ENCODE data around the gene CD3E. TPM values are rescaled to one million over a fixed set of nuclear protein-coding genes. Genes with fewer than 3 reads are reported as not detected.

The CD3E gene
- polyA plus RNA-seq (ENCODE audit: low read depth in 6 of 6), result 1 to 10 TPM in 4 of 6 donors, under 1 TPM in 2; 0.73 to 2.9 (median 1.7) TPM

DNA sequence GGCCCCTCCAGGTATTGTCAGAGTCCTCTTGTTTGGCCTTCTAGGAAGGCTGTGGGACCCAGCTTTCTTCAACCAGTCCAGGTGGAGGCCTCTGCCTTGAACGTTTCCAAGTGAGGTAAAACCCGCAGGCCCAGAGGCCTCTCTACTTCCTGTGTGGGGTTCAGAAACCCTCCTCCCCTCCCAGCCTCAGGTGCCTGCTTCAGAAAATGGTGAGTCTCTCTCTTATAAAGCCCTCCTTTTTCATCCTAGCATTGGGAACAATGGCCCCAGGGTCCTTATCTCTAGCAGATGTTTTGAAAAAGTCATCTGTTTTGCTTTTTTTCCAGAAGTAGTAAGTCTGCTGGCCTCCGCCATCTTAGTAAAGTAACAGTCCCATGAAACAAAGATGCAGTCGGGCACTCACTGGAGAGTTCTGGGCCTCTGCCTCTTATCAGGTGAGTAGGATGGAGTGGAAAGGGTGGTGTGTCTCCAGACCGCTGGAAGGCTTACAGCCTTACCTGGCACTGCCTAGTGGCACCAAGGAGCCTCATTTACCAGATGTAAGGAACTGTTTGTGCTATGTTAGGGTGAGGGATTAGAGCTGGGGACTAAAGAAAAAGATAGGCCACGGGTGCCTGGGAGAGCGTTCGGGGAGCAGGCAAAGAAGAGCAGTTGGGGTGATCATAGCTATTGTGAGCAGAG is at the start of gene CD3E:
Gene CD3E, plus strand, starts transcription at position 163 of the 681 bp plus-strand sequence. Its CDS starts 223 bp downstream, at position 386.
- Mint-ChIP-seq H3K4me1 (peaks cover 0 to 13% (median 6%) of the 10 kb centered on the region in 3 donors), H3K27ac (peak within 1 kb of the TSS in 2 of 6 donors; percentile 42 to 60), H3K27me3 (peaks cover 0 to 14% (median 9%) of the 10 kb centered on the region in 3 donors), H3K36me3 (no peaks in the 10 kb centered on the region), H3K4me3 (no peak within 1 kb of the TSS), H3K9me3 (no peaks in the 10 kb centered on the region)
- ATAC-seq (ENCODE audit: low read depth in 2 of 2) (no peak), DNase-seq (no peak)

DNA sequence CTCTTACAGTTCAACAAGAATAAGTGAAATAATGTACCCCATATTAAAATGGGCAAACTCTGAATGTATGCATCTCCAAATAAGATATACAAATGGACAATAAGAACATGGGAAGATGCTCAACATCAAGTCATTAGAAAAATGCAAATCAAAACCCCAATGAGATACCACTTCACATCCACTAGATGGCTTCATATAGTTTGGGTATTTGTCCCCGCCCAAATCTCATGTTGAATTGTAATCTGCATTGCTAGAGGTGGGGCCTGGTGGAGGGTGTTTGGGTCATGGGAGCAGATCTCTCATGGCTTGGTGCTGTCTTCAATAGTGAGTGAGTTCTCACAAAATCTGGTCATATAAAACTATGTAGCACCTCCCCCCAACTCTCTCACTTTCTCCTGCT is 46.1 kb upstream of the CD3E start:
- peak in 1 of 2 donors; percentile 32 for ATAC-seq (ENCODE audit: low read depth in 2 of 2)
- Mint-ChIP-seq H3K4me1 (peaks cover 0 to 1% (median 0%) of the 10 kb centered on the region in 3 donors), H3K9me3 (peaks cover 0 to 10% (median 0%) of the 10 kb centered on the region in 7 donors), H3K27ac (no peak overlapping the region), H3K36me3 (no peaks in the 10 kb centered on the region), H3K27me3 (peaks cover 47 to 64% (median 58%) of the 10 kb centered on the region in 3 donors), H3K4me3 (no peak overlapping the region)
- DNase-seq, result no peak

DNA sequence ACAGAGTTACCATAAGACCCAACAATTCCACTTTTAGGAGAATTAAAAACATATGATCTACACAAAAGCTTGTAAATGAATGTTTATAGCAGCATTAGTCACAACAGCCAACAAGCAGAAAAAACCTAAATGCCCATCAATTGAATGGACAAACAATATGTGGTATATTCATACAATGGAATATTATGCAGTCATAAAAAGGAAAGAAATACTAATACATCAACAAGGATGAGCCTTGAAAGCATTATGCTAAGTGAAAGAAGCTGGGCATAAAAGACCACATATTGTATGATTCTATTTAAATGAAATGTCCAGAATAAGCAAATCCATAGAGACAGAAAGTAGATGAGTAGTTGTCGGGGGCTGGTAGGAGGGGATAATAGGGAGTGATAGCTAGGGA is 45.4 kb upstream of the CD3E start:
- H3K27me3 Mint-ChIP-seq, result peaks cover 54 to 72% (median 65%) of the 10 kb centered on the region in 3 donors

DNA sequence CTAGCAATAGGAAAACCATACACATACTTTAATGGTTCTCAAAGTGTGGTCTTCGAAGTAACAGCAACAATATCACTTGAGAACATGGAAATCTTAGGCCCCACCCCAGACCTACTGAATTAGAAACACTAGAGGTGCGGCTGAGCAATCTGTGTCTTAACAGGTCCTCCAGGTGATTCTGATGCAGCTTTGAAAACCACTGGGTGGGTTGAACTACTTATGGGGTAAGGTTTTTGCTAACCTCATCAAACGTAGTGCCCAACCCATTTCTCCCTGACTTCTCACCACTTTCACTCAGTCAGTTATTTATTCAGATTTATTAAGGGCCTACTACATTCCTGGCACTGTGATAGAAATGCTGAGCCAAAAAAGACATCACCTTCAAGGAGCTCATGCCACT is 44.2 kb upstream of the CD3E start:
- peaks cover 6 to 12% (median 9%) of the 10 kb centered on the region in 3 donors for H3K4me1 Mint-ChIP-seq
- peaks cover 54 to 72% (median 65%) of the 10 kb centered on the region in 3 donors for H3K27me3 Mint-ChIP-seq
- H3K4me3 Mint-ChIP-seq, result no peak overlapping the region
- DNase-seq, result no peak
- H3K36me3 Mint-ChIP-seq, result no peaks in the 10 kb centered on the region
- peaks cover 0 to 10% (median 0%) of the 10 kb centered on the region in 7 donors for H3K9me3 Mint-ChIP-seq
- ATAC-seq (ENCODE audit: low read depth in 2 of 2), result no peak
- H3K27ac Mint-ChIP-seq, result no peak overlapping the region

More for the DNA sequence above, 45.4 kb upstream of the CD3E start:
- DNase-seq (no peak), ATAC-seq (ENCODE audit: low read depth in 2 of 2) (no peak)
- no peaks in the 10 kb centered on the region for H3K36me3 Mint-ChIP-seq
- H3K27ac Mint-ChIP-seq, result no peak overlapping the region
- H3K4me1 Mint-ChIP-seq, result peaks cover 3 to 8% (median 6%) of the 10 kb centered on the region in 3 donors
- peaks cover 0 to 10% (median 0%) of the 10 kb centered on the region in 7 donors for H3K9me3 Mint-ChIP-seq
- H3K4me3 Mint-ChIP-seq, result no peak overlapping the region

DNA sequence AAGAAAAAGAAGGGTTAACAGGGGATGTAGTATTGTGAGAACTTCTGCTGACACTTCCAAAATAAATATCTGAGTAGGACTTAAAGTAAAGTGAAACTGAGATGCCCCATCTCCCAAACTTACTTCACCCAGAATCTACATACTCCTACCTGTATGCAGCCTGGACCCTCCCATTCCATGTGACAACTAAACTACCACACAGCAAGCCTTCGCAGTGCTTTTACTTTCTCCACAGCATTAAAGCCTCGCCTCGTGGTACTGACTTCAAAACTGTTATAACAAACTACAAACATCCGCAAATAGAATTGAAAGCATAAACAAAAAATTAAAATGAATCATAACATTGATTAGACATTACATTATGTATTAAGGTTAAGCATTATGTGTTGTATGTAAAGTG is 41.4 kb upstream of the CD3E start:
- H3K27ac Mint-ChIP-seq, result peak overlapping the region in 1 of 6 donors; percentile 16
- no peaks in the 10 kb centered on the region for H3K36me3 Mint-ChIP-seq
- no peak for ATAC-seq (ENCODE audit: low read depth in 2 of 2)
- H3K4me3 Mint-ChIP-seq, result no peak overlapping the region
- DNase-seq, result no peak
- H3K9me3 Mint-ChIP-seq, result peaks cover 0 to 10% (median 0%) of the 10 kb centered on the region in 7 donors
- peaks cover 57 to 70% (median 69%) of the 10 kb centered on the region in 3 donors for H3K27me3 Mint-ChIP-seq
- peaks cover 6 to 12% (median 9%) of the 10 kb centered on the region in 3 donors for H3K4me1 Mint-ChIP-seq

DNA sequence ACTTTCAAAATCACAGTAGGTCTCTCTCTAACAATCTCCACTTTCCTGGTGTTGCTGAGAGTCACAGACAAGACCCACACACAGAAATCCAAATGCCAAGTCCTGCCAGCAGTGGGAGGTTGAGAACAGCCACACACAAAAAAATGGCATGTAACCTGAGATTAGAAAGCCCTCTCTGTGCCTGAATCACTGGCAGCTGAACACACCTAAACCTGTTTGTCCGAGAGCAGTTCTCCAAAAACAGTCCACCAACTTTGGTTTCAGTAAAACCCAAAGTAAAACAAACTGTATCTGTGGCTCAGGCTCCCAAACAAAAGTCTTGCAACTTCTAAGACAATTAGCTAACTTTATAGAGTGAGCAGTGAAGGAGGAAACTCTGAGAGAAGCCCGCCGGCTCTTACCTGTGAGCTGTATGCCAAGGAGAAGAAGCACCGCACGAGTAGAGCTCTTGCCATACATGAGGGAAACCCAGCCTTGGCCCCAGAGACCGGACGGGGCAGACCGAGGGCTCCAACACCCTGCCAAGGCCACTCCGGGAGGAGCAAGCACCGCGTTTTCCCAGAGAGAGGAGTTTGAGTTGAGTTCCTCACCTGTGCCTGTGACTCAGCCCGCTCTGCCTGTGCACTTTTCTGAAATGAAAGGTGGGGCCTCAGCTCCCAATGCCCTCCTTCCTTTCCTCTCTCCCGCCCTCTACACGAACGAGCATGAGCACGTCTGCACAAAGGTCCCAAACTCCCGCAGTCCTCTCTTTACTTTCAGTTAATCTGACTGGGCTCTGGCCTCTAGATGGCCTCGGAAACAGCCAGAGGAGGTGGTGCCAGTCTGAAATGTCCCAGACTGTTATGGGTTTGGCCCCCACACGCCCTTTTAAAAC is 40.6 kb upstream of the CD3E start, which contains the start of gene MPZL2:
Gene MPZL2, minus strand, starts transcription at position 603 of the 874 bp plus-strand sequence. Its CDS starts 144 bp downstream, at position 459.
- Mint-ChIP-seq H3K36me3 (no peaks in the 10 kb centered on the region), H3K27me3 (peaks cover 54 to 66% (median 61%) of the 10 kb centered on the region in 3 donors), H3K4me3 (peak within 1 kb of the TSS in 6 of 8 donors; percentile 11 to 78 (median 60)), H3K27ac (peak within 1 kb of the TSS in 1 of 6 donors; percentile 16), H3K9me3 (peaks cover 0 to 5% (median 0%) of the 10 kb centered on the region in 7 donors), H3K4me1 (peaks cover 6 to 12% (median 9%) of the 10 kb centered on the region in 3 donors)
- DNase-seq, result no peak
- ATAC-seq (ENCODE audit: low read depth in 2 of 2), result peak; percentile 27 to 51

DNA sequence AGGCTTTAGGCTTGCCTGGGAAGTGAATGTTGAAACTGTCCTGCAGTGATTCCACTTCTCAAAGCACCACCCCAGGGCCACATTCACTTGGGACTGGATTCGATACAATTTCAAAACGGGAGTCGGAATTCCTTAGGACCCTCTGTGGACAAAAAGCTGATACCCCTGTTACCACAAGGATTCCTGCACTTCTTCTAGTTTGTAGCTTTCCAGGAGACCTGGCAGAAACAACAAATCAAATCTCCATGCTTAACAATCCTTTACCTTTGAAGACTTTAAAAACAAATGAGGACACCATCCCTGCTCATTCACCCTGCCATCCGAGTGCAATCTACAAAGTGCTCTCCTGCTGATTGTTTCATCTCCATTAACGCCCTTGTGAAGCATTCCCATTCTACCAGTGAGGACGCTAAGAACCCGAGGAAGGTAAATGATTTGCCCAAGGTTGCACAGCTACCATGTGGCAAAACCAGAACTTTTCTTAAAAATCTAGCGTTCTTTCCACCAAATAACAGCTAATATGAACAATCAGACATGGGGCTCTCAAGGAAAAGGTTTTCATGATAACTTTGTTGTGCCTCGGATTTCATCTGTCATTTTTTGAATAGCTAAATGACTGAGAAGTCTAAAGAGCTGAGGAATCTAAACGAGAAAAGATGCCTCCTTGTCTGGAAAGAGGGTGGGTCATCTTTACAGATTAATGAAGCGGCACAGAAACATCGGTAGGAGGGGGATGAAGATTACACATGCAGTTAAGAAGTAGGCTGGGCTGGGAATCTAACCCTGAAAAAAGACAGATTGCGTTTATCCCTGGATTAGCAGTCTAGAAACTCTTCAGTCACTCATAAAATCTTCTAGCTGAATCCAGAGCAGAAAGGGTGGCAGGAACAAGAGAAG is 39.7 kb upstream of the CD3E start:
- Mint-ChIP-seq H3K27ac (no peak overlapping the region), H3K27me3 (peaks cover 62 to 65% (median 62%) of the 10 kb centered on the region in 3 donors), H3K9me3 (no peaks in the 10 kb centered on the region), H3K4me1 (peaks cover 6 to 12% (median 9%) of the 10 kb centered on the region in 3 donors), H3K36me3 (no peaks in the 10 kb centered on the region), H3K4me3 (peak overlapping the region in 4 of 8 donors; percentile 43 to 78 (median 60))
- ATAC-seq (ENCODE audit: low read depth in 2 of 2) (no peak), DNase-seq (no peak)

DNA sequence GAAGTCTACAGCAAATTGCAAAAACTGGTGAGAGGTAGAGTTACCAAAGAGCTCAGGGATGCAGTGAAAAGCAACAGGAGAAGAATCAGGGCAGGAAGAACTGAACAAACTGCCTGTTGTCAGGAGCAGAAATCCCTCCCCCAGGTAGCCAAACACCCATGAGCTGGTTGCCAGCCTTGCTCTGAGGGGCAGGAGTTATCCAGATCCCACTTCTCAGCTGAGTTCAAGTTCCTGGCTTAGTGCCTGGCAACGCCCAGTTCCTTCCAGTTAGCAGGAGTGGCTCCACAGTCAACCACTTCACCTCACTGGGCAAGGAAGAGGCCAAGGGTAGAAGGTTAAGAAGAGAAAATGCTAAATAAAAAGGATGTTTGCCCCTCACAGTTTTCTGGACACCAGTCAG is 38.6 kb upstream of the CD3E start:
- ATAC-seq (ENCODE audit: low read depth in 2 of 2) (no peak), DNase-seq (no peak)
- peaks cover 6 to 12% (median 9%) of the 10 kb centered on the region in 3 donors for H3K4me1 Mint-ChIP-seq
- H3K4me3 Mint-ChIP-seq, result no peak overlapping the region
- peaks cover 65 to 73% (median 72%) of the 10 kb centered on the region in 3 donors for H3K27me3 Mint-ChIP-seq
- no peaks in the 10 kb centered on the region for H3K9me3 Mint-ChIP-seq
- H3K27ac Mint-ChIP-seq, result no peak overlapping the region
- H3K36me3 Mint-ChIP-seq, result no peaks in the 10 kb centered on the region

DNA sequence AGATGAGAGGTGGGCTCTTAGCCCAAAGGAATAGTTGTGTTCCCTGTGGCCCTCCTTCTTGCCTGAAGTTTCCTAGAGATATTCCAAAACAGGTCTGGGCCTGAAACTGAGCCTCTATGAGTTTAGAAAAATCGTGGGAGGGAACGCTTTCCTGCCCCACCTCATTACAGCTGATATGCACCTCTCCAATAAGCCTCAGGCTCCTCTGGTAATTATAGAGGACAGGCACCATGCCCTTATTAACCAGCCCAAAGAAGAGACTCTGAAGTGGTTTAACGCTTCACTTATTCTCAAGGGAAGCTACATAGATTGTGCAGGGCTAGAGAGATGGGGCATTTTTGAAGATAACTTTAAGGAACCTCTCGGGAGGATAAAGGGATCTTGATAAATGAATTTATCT is 37.0 kb upstream of the CD3E start:
- ATAC-seq (ENCODE audit: low read depth in 2 of 2) (peak; percentile 28 to 41), DNase-seq (no peak)
- Mint-ChIP-seq H3K4me1 (peaks cover 6 to 12% (median 9%) of the 10 kb centered on the region in 3 donors), H3K27ac (peak overlapping the region in 1 of 6 donors; percentile 8), H3K27me3 (peaks cover 61 to 74% (median 67%) of the 10 kb centered on the region in 3 donors), H3K9me3 (peaks cover 0 to 2% (median 0%) of the 10 kb centered on the region in 7 donors), H3K4me3 (no peak overlapping the region), H3K36me3 (no peaks in the 10 kb centered on the region)

DNA sequence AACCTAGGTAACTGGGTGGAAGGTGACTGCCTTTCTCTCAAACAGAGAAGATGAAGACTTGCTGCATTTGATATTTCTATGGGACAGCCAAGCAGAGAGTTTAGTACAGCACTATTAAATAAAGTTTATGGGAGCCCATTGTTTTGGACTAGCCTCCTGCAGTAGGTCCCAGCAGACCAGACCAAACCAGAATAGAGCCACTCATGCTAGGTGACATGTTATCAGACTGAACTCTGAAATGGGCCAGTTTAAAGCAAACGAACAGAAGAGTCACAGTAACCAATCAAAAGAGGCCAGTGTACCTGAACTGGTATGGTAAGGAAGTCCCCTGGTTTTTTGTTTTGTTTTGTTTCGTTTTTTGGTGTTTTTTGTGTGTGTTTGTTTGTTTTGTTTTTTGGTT is 32.5 kb upstream of the CD3E start:
- Mint-ChIP-seq H3K36me3 (no peaks in the 10 kb centered on the region), H3K27me3 (peaks cover 48 to 75% (median 59%) of the 10 kb centered on the region in 3 donors), H3K4me3 (no peak overlapping the region), H3K27ac (peak overlapping the region in 1 of 6 donors; percentile 20), H3K4me1 (no peaks in the 10 kb centered on the region), H3K9me3 (peaks cover 0 to 2% (median 0%) of the 10 kb centered on the region in 7 donors)
- no peak for DNase-seq
- no peak for ATAC-seq (ENCODE audit: low read depth in 2 of 2)

DNA sequence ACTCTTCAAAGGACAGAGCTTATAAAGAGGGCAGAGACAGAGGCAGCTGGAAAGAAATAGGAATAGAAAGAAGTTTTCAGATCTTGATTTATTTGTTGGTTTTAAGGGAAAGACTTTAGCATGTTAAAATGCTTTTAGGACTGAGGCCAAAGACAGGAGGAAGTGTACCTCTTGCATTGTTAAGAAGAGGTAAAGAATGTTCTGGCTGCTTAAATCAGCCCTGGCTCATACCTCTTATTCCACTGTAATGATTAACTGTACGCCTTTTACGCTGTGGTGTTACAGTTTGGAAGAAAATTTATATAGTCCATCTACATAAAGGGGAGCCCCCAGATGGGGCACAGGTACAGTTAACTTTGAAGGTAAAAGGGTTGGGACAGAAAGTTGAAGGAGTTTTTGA is 30.3 kb upstream of the CD3E start:
- H3K9me3 Mint-ChIP-seq, result peaks cover 0 to 2% (median 0%) of the 10 kb centered on the region in 7 donors
- H3K27ac Mint-ChIP-seq, result peak overlapping the region in 1 of 6 donors; percentile 32
- DNase-seq (no peak), ATAC-seq (ENCODE audit: low read depth in 2 of 2) (no peak)
- no peaks in the 10 kb centered on the region for H3K4me1 Mint-ChIP-seq
- peaks cover 53 to 68% (median 58%) of the 10 kb centered on the region in 3 donors for H3K27me3 Mint-ChIP-seq
- H3K4me3 Mint-ChIP-seq, result no peak overlapping the region
- no peaks in the 10 kb centered on the region for H3K36me3 Mint-ChIP-seq

DNA sequence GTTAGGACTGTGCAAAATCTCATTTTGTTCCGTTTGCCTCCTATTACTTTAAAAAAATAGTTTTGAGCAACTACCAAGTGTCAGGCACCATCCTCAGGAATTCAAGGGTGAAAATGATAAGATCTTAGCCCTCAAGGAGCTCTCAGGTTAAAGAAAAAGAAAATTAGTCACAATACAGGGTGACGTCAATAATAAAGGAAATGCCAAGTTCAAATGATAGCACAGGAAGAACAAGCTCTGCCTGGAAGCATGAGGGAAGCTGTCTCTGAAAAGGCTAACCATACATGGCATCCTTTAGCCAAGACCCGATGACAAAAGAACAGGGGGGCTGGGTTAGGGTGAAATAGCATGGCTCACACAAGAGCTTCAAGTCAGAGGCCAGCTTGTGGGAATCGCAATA is 29.4 kb upstream of the CD3E start:
- Mint-ChIP-seq H3K4me1 (no peaks in the 10 kb centered on the region), H3K27ac (no peak overlapping the region), H3K36me3 (no peaks in the 10 kb centered on the region), H3K9me3 (peaks cover 0 to 2% (median 0%) of the 10 kb centered on the region in 7 donors), H3K4me3 (no peak overlapping the region), H3K27me3 (peaks cover 44 to 58% (median 49%) of the 10 kb centered on the region in 3 donors)
- no peak for DNase-seq
- ATAC-seq (ENCODE audit: low read depth in 2 of 2), result no peak

Data from naive B cell (primary cell).